Panc1 (cell line): ENCODE measurements around the gene KIZ.

Source experiments
- CTCF ChIP-seq: fragments of 450-650 bp; IDR thresholded peaks from 2 replicates; pipeline ENCODE4 v1.5.1; 2017; ENCODE audit warnings: mild to moderate bottlenecking
- POLR2AphosphoS5 ChIP-seq: IDR thresholded peaks from 2 replicates; pipeline ENCODE4 v1.6.1; 2012; ENCODE audit warnings: mild to moderate bottlenecking, low read depth, low read length, moderate library complexity
- REST ChIP-seq, 2 experiments: IDR thresholded peaks; 2 replicates each; pipeline ENCODE4 v1.6.1; 2011 to 2012; ENCODE audit warnings: low read depth in 2 of 2, control low read depth in 1 of 2, low read length in 1 of 2, mild to moderate bottlenecking in 1 of 2, moderate library complexity in 1 of 2; ENCODE audit not compliant: insufficient read depth in 1 of 2
- SIN3A ChIP-seq: IDR thresholded peaks from 2 replicates; pipeline ENCODE4 v1.6.1; 2012; ENCODE audit warnings: low read depth, mild to moderate bottlenecking, low read length, moderate library complexity, borderline replicate concordance; ENCODE audit not compliant: insufficient read depth

GRCh38 chr20:21147593-21147992 lies 21.7 kb downstream of the KIZ start:
- TF ChIP-seq CTCF (no peak), POLR2AphosphoS5 (no peak), REST (IDR thresholded peaks at IDR 0.05; ENCODE audit: insufficient read depth in 1 of 2, low read depth in 2 of 2, low read length in 1 of 2) (no peak), SIN3A (no peak)
